ENCODE data around the gene LKAAEAR1. TPM values are rescaled to one million over a fixed set of nuclear protein-coding genes. Genes with fewer than 3 reads are reported as not detected.
A peak's percentile ranks its signal among the peaks of the same experiment; 100 is the strongest.

Gene LKAAEAR1
- total RNA-seq, 1 donor from 2014 or later: not detected

GRCh38 chr20:64111841-64112641 lies 27.8 kb upstream of the LKAAEAR1 start:
- Mint-ChIP-seq H3K36me3 (ENCODE audit: low read depth) (no peaks in the 10 kb centered on the region), H3K4me3 (no peak overlapping the region), H3K27me3 (ENCODE audit: low read depth) (no peaks in the 10 kb centered on the region), H3K4me1 (no peaks in the 10 kb centered on the region), H3K27ac (ENCODE audit: unreplicated experiment) (no peak overlapping the region), H3K9me3 (no peaks in the 10 kb centered on the region)
- no peak for DNase-seq (ENCODE audit: low read depth, low spot score)
- TF ChIP-seq CTCF (conservative IDR thresholded peaks at IDR 0.05): no peak

- TF ChIP-seq CTCF (conservative IDR thresholded peaks at IDR 0.05): no peak
- Mint-ChIP-seq H3K27me3 (ENCODE audit: low read depth) (no peaks in the 10 kb centered on the region), H3K9me3 (no peaks in the 10 kb centered on the region), H3K4me3 (no peak overlapping the region), H3K36me3 (ENCODE audit: low read depth) (no peaks in the 10 kb centered on the region), H3K27ac (ENCODE audit: unreplicated experiment) (peak overlapping the region; percentile 27), H3K4me1 (no peaks in the 10 kb centered on the region)
- DNase-seq (ENCODE audit: low read depth, low spot score): no peak
Observed at GRCh38 chr20:64110411-64111068, 26.3 kb upstream of the LKAAEAR1 start.

GRCh38 chr20:64109831-64110391 lies 25.7 kb upstream of the LKAAEAR1 start:
- Mint-ChIP-seq H3K9me3 (no peaks in the 10 kb centered on the region), H3K4me1 (no peaks in the 10 kb centered on the region), H3K27ac (ENCODE audit: unreplicated experiment) (no peak overlapping the region), H3K27me3 (ENCODE audit: low read depth) (no peaks in the 10 kb centered on the region), H3K4me3 (no peak overlapping the region), H3K36me3 (ENCODE audit: low read depth) (no peaks in the 10 kb centered on the region)
- DNase-seq (ENCODE audit: low read depth, low spot score): no peak
- no peak for TF ChIP-seq CTCF (conservative IDR thresholded peaks at IDR 0.05)

DNA sequence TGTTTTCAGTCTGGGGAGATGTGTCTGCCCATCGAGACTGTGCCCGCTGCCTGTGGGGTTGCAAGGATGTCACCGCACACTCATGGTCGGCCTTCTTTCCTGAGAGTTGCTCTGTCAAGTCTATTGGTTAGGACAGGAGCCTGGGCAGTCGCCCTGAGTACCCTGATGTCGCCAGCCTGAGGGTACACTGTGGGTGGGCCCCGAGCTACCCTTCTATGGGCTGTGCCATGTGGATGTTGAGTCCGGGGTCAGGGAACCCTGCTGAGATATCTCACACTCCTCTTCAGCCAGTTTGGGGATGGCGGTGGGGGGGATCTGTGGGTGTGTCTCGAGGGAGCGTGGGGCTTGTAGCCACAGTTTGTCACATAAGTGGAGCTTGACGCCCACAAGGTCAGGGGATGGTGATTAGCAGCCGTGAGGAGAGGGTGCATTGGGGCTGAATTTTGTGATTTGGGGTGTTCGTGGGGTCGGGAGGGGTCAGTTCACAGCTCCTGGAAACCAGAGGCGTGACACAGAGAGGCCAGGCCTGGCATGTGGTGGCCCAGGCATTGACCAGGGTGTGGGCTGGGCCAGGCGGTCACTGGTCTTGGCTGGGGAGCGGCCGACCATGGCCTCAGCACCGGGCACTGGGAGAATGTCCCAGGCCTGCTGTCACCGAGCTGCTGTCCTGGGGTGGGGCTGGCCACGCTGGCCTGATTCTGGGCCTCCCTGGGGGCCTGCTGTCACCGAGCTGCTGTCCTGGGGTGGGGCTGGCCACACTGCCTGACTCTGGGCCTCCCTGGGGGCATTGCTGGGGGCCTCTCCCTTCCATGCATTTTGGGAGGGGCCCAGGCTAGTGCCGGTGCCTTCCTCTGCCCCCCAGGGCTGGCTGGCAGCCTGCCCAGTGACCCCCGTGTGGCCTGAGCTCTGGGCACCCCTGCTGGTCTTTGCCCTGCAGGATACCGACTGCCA lies 24.8 kb upstream of the LKAAEAR1 start:
- Mint-ChIP-seq H3K27ac (ENCODE audit: unreplicated experiment) (no peak overlapping the region), H3K4me1 (no peaks in the 10 kb centered on the region), H3K9me3 (no peaks in the 10 kb centered on the region), H3K4me3 (no peak overlapping the region), H3K36me3 (ENCODE audit: low read depth) (no peaks in the 10 kb centered on the region), H3K27me3 (ENCODE audit: low read depth) (no peaks in the 10 kb centered on the region)
- DNase-seq (ENCODE audit: low read depth, low spot score): no peak
- no peak for TF ChIP-seq CTCF (conservative IDR thresholded peaks at IDR 0.05)

Data from neural crest cell (in vitro differentiated cells).